Adrenal gland (tissue), 12 donors: Measurements from ENCODE around the gene F2RL1. TPM values are rescaled to one million over a fixed set of nuclear protein-coding genes. Genes with fewer than 3 reads are reported as not detected.
A peak's percentile ranks its signal among the peaks of the same experiment; 100 is the strongest.
"Not testable (repeated sequence)": the region's sequence is repeated elsewhere in the genome, so short reads cannot be mapped to it uniquely, and the experiment has no call there.

Experiments used
- DNase-seq, 7 donors: peaks; one replicate each; pipeline ENCODE4 v3.0.0-alpha.2; 2019 to 2020
- H3K27ac ChIP-seq, 5 donors: fragments of 200-600 bp; sonication (generic) in 4 of 5; 1 replicate in 3 of 5; 2 replicates in 2 of 5; pipeline versions ENCODE4 v1.5.1 to v1.8.0; 2016 to 2020; ENCODE audit warnings: mild to moderate bottlenecking in 1 of 5
- H3K27me3 ChIP-seq: fragments of 200-600 bp; 2 replicates; pipeline ENCODE4 v1.8.0; 2021
- H3K36me3 ChIP-seq, 2 donors: fragments of 200-600 bp; replicated peaks in 1 of 2; 1 replicate in 1 of 2; 2 replicates in 1 of 2; pipeline versions ENCODE4 v1.5.1 to v1.8.0; 2018 to 2022
- H3K4me1 ChIP-seq, 2 donors: fragments of 200-600 bp; replicated peaks in 1 of 2; 1 replicate in 1 of 2; 2 replicates in 1 of 2; pipeline versions ENCODE4 v1.5.1 to v1.8.0; 2018 to 2021
- H3K4me3 ChIP-seq, 4 donors: fragments of 200-600 bp; sonication (generic) in 3 of 4; one replicate each; pipeline ENCODE4 v1.5.1; 2016 to 2018
- H3K9me3 ChIP-seq, 3 donors: fragments of 200-600 bp; sonication (generic) in 1 of 3; replicated peaks in 1 of 3; 1 replicate in 2 of 3; 2 replicates in 1 of 3; pipeline versions ENCODE4 v1.5.1 to v1.8.0; 2016 to 2021
- POLR2A ChIP-seq, 2 donors: fragments of 450-650 bp; IDR thresholded peaks; one replicate each; pipeline ENCODE4 v1.6.1; 2017; ENCODE audit warnings: antibody characterized with exemption in 2 of 2, mild to moderate bottlenecking in 2 of 2, moderate library complexity in 1 of 2
- WGBS, 4 donors: extraction: QIAGEN DNeasy Blood & Tissue Kit in 2 of 4; methylation state at CpG; one replicate each; pipeline versions ENCODE4 v1.1.5 to v1.1.7; 2013 to 2017; 5-methylcytosine and 5-hydroxymethylcytosine counted together
- intact Hi-C, 2 donors: fragments of 100-400 bp; cut with DNase I; formaldehyde crosslinking; loops; one replicate each; pipeline versions ENCODE4 v1.14.1 to v1.15.0; 2022 to 2023
- polyA plus RNA-seq, 3 donors: library from polyadenylated mRNA; stranded (reverse); fragments of 200-250 nt in 2 of 3; fragments of 350-450 nt in 1 of 3; fragmentation: Illumina TruSeq in 1 of 3; extraction: RNeasy Lipid Tissue Mini Kit (QIAGEN cat#74804) in 1 of 3; gene quantifications; one replicate each; pipeline ENCODE4 v1.2.3, GENCODE V29; 2013 to 2014
- total RNA-seq, 9 donors: library from RNA; depleted of rRNA in 4 of 9; stranded (reverse); fragments of >200 nt in 4 of 9; fragments of 120-200 nt in 1 of 9; fragmentation: NEBNext Ultra II Directional in 1 of 9; extraction: Animal tissue kit (Norgen Biotek cat#: 25700) in 1 of 9; gene quantifications; one replicate each; pipeline versions ENCODE4 v1.1.0 to v1.2.4, GENCODE V29; 2013 to 2023
- TF ChIP-seq, protein P1 (sequence below), 6 experiments: fragments of 450-650 bp in 4 of 6; fragments of 200-600 bp in 2 of 6; sonication (generic) in 1 of 6; IDR thresholded peaks; 1 replicate in 5 of 6; 2 replicates in 1 of 6; pipeline versions ENCODE4 v1.5.1 to v1.8.0; 2016 to 2021; ENCODE audit warnings: antibody characterized with exemption in 6 of 6, mild to moderate bottlenecking in 2 of 6, moderate library complexity in 1 of 6
- donor health status: healthy with polysubstance abuse.
- donor health status: Bipolar disorder and iron deficiency.
- donor health status: DM: yes; HTN: yes; CAD: no.
- donor health status: DM: no; HTN: no; CAD: no.
- donor health status: DM: no; HTN: no; CAD: no.
- donor health status: DM: yes; HTN: yes; CAD: no.

Gene F2RL1
- total and polyA plus RNA-seq, 12 donors = 0.35 to 4.0 (median 1.2) TPM

DNA sequence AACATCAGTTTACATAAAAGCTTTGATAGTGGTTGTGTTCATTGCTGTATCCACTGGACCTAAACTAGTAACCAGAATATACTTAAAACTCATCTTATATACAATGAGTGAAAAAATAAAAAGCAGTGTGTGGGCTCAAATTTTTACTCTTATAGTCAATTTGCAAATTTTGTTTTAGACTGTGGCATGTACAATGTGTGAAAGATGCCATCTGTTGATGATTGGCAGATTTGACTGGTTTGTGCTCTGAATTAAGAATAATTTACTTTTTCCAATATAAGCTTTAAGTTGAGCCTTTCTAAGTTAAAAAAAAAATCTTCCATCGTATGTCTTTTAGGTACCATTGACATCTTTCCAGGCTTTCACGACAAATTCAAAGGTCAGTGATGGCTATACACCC, 42.4 kb upstream of the F2RL1 start:
- 78 to 83% (median 81%) methylated on average over 2 of the region's 2 CpGs for WGBS, 4 donors
- intact Hi-C loops = no loop called here
- H3K4me3 ChIP-seq = no peak overlapping the region

DNA sequence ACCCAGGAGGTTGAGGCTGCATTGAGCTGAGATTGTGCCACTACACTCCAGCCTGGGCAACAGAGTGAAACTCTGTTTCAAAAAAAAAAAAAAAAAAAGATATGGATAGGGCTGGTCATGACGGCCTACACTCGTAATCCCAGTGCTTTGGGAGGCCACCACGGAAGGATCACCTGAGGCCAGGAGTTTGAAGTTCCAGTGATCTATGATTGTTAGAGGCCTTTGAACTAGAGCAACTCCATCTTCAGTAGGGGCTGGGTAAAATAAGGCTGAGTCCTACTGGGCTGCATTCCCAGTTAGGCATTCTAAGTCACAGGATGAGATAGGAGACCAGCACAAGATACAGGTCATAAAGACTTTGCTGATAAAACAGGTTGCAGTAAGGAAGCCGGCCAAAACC, 38.2 kb upstream of the F2RL1 start:
- intact Hi-C loops, H3K27ac ChIP-seq, H3K36me3 ChIP-seq, H3K9me3 ChIP-seq, H3K27me3 ChIP-seq, H3K4me3 ChIP-seq, DNase-seq, H3K4me1 ChIP-seq: not testable (repeated sequence)
- 91 to 99% (median 94%) methylated on average over 4 of the region's 4 CpGs for WGBS, 4 donors

More for the DNA sequence above, 42.4 kb upstream of the F2RL1 start:
- Histone ChIP-seq H3K27me3 (no peaks in the 10 kb centered on the region), H3K9me3 (no peaks in the 10 kb centered on the region), H3K4me1 (peaks cover 0 to 6% of the 10 kb centered on the region in 2 donors), H3K36me3 (no peaks in the 10 kb centered on the region), H3K27ac (no peak overlapping the region)
- no peak for DNase-seq
- TF ChIP-seq, protein P1, sequence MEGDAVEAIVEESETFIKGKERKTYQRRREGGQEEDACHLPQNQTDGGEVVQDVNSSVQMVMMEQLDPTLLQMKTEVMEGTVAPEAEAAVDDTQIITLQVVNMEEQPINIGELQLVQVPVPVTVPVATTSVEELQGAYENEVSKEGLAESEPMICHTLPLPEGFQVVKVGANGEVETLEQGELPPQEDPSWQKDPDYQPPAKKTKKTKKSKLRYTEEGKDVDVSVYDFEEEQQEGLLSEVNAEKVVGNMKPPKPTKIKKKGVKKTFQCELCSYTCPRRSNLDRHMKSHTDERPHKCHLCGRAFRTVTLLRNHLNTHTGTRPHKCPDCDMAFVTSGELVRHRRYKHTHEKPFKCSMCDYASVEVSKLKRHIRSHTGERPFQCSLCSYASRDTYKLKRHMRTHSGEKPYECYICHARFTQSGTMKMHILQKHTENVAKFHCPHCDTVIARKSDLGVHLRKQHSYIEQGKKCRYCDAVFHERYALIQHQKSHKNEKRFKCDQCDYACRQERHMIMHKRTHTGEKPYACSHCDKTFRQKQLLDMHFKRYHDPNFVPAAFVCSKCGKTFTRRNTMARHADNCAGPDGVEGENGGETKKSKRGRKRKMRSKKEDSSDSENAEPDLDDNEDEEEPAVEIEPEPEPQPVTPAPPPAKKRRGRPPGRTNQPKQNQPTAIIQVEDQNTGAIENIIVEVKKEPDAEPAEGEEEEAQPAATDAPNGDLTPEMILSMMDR (IDR thresholded peaks at IDR 0.05) = no peak
- TF ChIP-seq POLR2A (IDR thresholded peaks at IDR 0.05) = no peak

DNA sequence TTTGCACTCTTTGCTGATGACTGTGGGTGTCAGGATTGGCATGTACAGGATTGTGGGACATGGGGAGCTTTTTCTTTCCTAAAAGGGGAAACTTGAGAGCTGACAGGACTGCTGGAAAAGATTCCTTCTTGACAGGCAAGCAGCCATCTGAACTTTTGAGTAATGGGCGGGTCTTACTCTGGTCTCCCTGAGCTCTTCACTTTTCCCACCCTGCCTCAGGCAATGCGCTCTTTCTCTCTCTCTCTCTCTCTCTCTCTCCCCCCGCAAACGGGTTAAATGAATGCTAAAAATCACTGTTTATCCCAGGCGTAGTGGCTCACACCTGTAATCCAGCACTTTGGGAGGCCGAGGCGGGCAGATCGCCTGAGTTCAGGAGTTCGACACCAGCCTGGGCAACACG, 37.1 kb upstream of the F2RL1 start:
- no peak for TF ChIP-seq POLR2A (IDR thresholded peaks at IDR 0.05)
- TF ChIP-seq, protein P1 (IDR thresholded peaks at IDR 0.05) = no peak
- intact Hi-C loops = no loop called here
- Histone ChIP-seq H3K9me3 (no peaks in the 10 kb centered on the region), H3K27ac (no peak overlapping the region), H3K36me3 (no peaks in the 10 kb centered on the region), H3K4me1 (peaks cover 0 to 6% of the 10 kb centered on the region in 2 donors), H3K4me3 (no peak overlapping the region), H3K27me3 (no peaks in the 10 kb centered on the region)
- DNase-seq = no peak
- 87 to 97% (median 92%) methylated on average over 10 of the region's 10 CpGs for WGBS, 4 donors

DNA sequence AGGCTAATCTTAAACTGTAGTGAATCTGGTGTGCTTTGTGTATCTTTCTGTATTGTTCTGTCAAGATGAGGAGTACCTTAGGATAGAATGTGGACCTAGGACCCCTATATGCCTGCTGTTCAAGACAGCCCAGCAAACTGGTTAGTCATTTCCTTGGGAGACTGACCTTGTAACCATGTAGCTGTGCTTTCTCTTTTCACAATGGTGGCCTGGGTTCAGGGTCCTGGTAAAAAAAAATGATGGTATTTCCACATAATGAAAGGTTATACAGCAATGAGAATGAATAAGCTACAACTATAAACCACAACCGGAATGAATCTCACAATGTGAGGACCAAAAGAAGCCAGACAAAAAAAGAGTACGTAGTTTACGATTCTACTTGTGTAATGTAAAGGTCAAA, 36.4 kb upstream of the F2RL1 start:
- intact Hi-C loops = no loop called here
- no peaks in the 10 kb centered on the region for H3K9me3 ChIP-seq
- TF ChIP-seq POLR2A (IDR thresholded peaks at IDR 0.05) = no peak
- TF ChIP-seq, protein P1 (IDR thresholded peaks at IDR 0.05) = no peak
- no peaks in the 10 kb centered on the region for H3K27me3 ChIP-seq
- no peak overlapping the region for H3K4me3 ChIP-seq
- DNase-seq = no peak
- H3K27ac ChIP-seq = no peak overlapping the region
- no peaks in the 10 kb centered on the region for H3K36me3 ChIP-seq
- 85 to 93% (median 87%) methylated on average over 3 of the region's 3 CpGs for WGBS, 4 donors
- H3K4me1 ChIP-seq = peaks cover 0 to 4% of the 10 kb centered on the region in 2 donors

DNA sequence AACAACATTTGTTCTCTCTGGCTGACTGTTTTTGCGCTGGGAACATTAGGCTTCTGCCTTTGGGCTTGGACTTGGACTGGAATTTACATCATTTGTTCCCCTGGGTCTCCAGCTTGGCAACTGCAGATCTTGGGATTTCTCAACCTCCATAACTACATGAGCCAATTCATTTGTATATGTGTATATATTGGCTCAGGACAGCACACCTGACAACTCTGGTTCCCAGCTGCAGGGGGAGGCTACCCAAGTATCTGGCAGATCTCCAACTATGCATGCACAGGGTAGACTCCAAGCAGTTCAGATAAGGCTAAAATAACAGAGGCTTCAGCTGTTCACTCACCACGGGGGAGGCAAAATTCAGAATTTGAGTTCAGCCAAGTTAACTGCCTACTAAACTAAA, 31.6 kb upstream of the F2RL1 start:
- TF ChIP-seq, protein P1 (IDR thresholded peaks at IDR 0.05) = no peak
- no peak for TF ChIP-seq POLR2A (IDR thresholded peaks at IDR 0.05)
- H3K27me3 ChIP-seq = no peaks in the 10 kb centered on the region
- H3K27ac ChIP-seq = no peak overlapping the region
- peaks cover 0 to 22% of the 10 kb centered on the region in 2 donors for H3K4me1 ChIP-seq
- peak in 3 of 7 donors; percentile 20 to 57 (median 42) for DNase-seq
- no peaks in the 10 kb centered on the region for H3K9me3 ChIP-seq
- H3K36me3 ChIP-seq = no peaks in the 10 kb centered on the region
- WGBS, 4 donors = 55 to 79% (median 66%) methylated on average over 2 of the region's 2 CpGs
- intact Hi-C loops = no loop called here
- no peak overlapping the region for H3K4me3 ChIP-seq
